T-helper 22 cell (primary cell): ENCODE data around the gene PREX1.
"Not testable (repeated sequence)": the region's sequence is repeated elsewhere in the genome, so short reads cannot be mapped to it uniquely, and the experiment has no call there.

ENCODE experiments used
- DNase-seq: peaks from one replicate; pipeline ENCODE4 v3.0.0-alpha.2; 2020; ENCODE audit warnings: low read depth

PREX1 gene

DNA sequence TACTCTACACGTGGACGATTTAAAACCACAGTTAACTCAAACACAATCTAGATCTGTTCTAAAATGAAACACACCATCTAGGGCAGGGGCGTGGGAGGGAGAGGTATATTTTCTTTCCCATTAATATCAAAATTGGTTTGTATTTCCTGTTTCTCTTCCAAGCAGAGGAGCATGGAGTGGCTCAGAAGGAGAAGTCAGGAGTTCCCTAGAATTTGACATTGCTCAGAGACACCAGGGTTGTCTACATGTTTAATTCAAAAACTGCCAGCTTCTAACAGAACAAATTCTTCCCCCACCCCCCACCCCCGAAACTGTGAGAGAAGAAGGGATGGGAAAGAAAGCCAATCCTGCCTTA is 2.3 kb downstream of the PREX1 start:
- DNase-seq: no peak

DNA sequence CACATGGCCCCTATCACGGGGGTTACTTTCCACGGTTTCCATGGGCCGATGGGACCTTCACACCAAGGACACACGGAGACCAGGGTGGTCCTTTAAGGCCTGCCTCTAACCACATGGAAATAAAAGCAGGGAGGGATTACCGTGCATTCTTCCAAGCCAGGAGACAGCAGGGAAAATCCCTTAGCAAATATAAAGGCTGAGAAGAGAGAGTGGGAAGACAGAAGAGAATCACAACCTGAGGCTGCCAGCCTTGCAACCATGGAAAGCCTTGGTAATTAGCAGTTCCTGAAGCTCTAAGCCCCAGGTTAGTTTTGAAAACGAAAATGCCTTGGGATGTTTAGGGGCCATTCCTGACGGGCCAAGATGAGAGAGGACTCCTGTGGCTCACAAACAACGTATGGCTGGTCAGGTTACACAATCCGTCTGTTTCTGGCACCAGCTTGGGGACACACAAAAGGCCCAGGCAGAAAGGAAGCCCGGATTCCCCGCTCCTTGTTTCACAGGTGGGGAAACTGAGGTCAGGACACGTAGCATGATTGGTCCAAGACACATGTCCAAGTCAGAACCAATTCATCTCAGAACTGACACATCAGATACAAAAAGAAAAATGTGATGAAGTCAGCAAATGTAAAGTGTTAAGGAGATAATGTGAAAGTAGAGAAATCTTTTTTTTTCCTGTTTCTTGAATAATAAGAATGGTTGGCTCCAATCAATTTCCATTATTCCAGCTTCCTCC is 2.8 kb downstream of the PREX1 start:
- no peak for DNase-seq

GRCh38 chr20:48823960-48824498 is 3.8 kb downstream of the PREX1 start:
- peak; percentile 41 for DNase-seq

GRCh38 chr20:48823476-48823875 is 4.3 kb downstream of the PREX1 start:
- no peak for DNase-seq

DNA sequence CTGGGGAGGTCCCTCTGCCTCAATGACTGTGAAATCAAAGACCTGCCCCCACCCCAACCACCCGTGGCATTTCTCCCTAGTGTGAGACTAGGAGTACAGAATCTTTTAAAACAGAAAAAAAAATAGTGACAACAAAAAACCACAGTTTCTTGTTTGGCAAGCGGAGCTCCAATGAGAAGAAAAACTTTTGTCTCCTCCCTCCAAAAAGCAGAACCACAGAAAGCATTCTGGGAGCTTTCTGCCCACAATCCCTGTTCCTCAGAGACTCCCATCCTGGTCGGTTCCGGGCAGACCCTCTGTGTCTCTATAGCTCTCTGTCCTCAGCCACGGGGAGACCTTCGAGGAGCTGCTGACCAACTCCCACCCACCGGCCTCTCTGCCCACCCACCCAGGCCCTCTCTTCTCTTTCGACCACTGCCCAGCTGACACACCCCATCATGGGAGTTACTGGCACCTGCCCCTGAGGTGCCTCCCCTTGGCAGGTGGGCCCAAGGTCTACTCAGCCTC is 4.9 kb downstream of the PREX1 start:
- no peak for DNase-seq

DNA sequence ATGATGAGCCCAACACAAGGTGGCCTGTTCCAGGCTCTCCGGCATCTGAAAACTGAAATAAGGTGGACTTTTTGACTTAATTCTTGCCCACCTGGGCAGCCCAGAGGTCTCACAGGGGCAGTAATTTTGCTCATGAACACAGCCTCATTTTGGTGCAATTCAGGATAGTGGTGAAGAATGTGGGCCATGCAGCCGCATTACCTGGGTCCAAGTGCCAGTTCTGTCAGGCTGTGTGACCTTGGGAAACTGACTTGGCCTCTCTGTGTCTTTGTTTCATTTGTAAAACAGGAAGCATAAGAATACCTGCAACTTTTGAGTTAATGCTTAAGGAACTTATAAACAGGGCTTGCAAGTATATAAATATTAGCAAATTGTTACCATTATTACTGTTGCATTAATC is 5.6 kb downstream of the PREX1 start:
- no peak for DNase-seq

DNA sequence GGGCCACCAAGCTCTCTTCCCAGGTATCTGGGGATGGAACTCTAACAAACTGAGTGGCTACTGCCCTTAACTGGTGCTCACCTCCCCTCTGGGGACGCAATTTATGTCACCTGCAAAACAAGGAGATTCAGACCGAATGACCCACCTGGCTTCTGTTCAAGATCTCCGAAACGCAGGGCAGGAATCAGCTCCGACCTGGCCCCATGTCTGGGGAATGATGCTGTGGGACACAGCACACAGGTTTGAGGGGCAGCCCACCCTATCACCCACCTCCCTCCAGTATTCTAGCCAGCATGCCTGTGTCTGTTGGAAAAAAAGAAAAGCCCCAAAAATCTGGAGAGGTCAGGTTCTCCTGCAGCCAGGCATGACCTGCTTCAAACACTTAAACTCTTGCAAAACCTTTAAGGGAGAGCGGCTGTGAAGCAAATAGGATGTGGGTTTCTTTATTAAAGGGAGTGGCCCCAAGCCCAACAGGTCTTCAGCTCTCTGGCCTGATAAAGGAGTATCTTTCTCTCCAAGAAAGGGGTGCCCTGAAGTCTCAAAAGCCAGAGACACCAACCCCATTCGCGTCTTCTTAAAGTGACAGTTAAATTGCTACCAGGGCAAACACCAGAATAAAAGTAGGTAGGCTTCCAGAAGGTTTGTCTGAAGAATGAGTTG is 6.4 kb downstream of the PREX1 start:
- no peak for DNase-seq

- DNase-seq: no peak
Observed at GRCh38 chr20:48820649-48820973, 7.2 kb downstream of the PREX1 start.

GRCh38 chr20:48819821-48820648 is 7.8 kb downstream of the PREX1 start:
- DNase-seq: no peak

DNA sequence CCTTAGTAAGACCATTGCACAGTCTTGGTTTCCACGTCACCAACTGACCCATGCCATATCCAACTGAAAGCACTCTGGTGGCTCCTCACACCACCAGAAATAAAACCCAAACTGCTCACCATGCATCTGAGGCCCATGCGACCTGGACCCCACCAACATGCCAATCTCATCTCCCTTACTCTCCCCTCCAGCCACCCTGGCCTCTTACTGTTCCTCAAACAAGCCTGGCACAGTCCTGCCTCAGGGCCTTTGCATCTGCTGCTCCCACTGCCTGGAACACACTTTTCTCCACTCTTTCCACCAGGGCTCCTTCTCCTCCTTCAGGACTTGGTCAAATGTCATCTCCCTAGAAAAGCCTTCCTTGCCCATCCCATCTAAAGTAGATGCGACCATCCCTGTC is 8.7 kb downstream of the PREX1 start:
- DNase-seq: no peak

DNA sequence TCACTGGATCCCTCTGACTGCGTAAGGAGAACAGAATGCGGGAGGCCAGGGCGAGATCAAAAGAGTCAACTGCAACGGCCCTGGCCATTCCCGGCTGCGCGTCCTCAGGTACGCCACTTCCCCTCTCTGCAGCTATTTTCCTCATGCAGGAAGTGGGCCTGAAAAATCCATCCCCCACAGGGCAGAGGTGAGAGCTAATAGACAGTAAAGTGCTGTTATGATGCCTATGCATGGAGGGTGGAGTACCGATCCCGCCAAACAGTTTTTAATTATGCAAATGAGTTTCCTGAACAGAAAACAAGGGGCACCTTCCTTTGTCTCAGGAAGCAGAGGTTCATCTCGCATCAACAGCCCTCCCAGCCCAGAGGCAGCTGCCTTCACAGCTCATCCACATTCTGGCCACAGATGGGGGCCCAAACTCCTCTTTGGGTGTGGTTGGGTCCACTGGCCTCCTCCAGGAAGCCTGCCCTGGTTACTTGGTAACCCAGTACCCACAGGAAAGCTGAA is 9.3 kb downstream of the PREX1 start:
- DNase-seq: no peak

DNA sequence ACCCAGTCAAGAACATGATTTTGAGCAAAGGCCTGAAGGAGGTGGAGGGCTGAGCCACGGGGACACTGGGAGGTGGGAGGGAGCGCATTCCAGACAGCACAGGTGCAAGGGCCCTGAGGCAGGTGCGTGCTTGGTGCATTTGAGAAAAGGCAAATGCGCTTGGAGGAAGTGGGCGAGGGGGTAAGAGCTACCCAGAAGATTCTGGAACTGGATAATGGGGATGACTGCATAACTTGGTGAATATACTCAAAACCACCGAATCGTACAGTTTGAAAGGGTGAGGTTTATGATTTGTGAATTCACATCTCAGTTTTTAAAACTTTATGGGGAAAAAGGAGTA is 9.8 kb downstream of the PREX1 start:
- no peak for DNase-seq

- no peak for DNase-seq
Observed at GRCh38 chr20:48817367-48818030, 10.3 kb downstream of the PREX1 start.

- no peak for DNase-seq
Observed at GRCh38 chr20:48816282-48817205, 11.3 kb downstream of the PREX1 start.

DNA sequence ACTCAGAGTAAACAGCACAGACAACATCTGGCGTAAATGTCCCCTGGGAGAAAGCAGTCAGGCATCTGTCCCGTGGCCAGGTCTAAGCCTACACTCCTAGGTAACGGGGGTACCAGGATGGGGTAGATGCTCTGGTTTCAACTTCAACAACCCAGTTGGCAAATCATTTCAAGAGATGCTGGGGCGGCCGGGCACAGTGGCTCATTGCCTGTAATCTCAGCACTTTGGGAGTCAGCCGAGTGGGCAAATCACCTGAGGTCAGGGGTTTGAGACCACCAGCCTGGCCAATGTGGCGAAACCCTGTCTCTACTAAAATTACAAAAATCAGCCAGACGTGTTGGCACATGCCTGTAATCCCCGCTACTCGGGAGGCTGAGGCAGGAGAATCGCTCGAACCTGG is 12.3 kb downstream of the PREX1 start:
- no peak for DNase-seq

DNA sequence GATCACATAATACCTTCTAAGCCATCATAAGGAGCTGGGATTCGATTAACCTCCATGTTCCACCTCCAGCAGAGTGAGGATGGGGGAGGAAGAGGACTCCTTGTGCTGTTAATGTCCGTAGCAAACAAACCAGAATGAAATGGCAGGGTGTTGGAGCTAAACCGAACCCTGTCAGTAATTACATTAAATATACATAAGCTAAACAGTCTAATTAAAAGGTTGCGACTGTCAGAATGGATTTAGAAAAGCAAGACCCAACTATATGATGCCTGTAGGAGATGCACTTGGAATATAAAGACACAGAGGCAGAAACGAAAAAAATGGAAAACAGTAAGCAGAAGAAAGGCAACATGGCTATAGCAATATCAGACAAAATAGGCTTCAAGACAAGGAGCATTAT is 13.2 kb downstream of the PREX1 start:
- no peak for DNase-seq

GRCh38 chr20:48813930-48814546 is 13.8 kb downstream of the PREX1 start:
- no peak for DNase-seq

GRCh38 chr20:48813446-48813747 is 14.4 kb downstream of the PREX1 start:
- DNase-seq: no peak

DNA sequence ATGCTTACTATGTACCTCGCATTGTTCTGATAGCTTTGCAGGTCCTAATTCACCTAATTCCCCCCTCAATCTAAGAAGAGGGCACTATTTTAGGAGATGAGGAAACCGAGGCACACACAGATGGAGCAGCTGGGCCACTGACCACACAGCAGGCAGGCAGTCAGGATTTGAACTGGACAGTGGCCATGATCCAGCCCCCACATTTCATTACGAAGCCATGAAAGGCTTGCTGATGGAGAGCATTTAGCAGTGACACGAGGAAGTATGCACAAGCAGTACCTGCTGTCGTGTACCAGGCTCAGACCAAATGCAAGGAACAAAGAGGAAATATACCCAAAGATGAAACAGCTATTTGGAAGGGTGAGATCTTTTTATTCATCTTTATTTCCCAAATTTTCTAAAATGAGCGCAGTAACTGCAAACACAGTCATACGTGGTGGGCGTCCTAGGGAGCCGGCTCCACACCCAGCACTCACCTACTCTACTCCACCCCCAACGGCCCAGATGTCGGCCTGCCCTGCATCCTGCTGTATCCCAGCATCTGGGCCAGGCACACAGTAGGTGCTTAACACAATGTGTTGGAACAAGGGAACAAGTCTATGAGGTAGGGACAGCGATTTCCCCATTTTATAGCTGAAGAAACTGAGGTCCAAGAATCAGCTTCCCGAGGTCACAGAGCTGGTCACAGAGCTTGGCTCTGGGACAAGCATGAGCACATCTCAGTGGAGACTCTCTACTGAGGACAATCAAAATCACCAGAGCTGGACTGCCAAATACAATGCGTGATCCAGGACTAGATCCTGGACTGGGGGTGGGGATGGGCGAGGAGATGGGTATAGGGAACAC is 15.0 kb downstream of the PREX1 start:
- no peak for DNase-seq

DNA sequence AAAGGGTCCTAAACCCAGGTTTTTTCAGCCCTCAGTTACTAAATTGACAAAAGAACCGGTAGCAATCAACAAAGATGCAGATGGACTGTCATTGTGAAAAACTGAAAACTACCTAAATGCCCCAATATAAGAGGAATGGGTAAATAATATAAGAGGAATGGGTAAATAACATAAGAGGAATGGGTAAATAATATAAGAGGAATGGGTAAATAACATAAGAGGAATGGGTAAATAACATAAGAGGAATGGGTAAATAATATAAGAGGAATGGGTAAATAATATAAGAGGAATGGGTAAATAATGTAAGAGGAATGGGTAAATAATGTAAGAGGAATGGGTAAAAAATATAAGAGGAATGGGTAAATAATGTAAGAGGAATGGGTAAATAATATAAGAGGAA is 15.7 kb downstream of the PREX1 start:
- DNase-seq: not testable (repeated sequence)
